Sigmoid colon (tissue), 4 donors: ENCODE results near the gene GALNT10.

ENCODE experiments used
- EP300 ChIP-seq, 4 donors: sonication (generic); formaldehyde crosslinking; IDR thresholded peaks; one replicate each; pipeline ENCODE4 v1.6.1; 2017; ENCODE audit warnings: antibody characterized with exemption in 4 of 4
- POLR2A ChIP-seq, 2 donors: fragments of 450-650 bp; IDR thresholded peaks; one replicate each; pipeline ENCODE4 v1.6.1; 2016; ENCODE audit warnings: antibody characterized with exemption in 2 of 2, mild to moderate bottlenecking in 2 of 2, moderate library complexity in 2 of 2
- POLR2AphosphoS5 ChIP-seq, 4 donors: sonication (generic); formaldehyde crosslinking; IDR thresholded peaks; one replicate each; pipeline ENCODE4 v1.6.1; 2017; ENCODE audit warnings: antibody characterized with exemption in 4 of 4
- TF ChIP-seq, protein P1 (sequence below), 4 experiments: fragments of 450-650 bp in 3 of 4; fragments of 200-600 bp in 1 of 4; IDR thresholded peaks; one replicate each; pipeline ENCODE4 v1.5.1; 2016 to 2019; ENCODE audit warnings: antibody characterized with exemption in 4 of 4, mild to moderate bottlenecking in 3 of 4, moderate library complexity in 2 of 4

DNA sequence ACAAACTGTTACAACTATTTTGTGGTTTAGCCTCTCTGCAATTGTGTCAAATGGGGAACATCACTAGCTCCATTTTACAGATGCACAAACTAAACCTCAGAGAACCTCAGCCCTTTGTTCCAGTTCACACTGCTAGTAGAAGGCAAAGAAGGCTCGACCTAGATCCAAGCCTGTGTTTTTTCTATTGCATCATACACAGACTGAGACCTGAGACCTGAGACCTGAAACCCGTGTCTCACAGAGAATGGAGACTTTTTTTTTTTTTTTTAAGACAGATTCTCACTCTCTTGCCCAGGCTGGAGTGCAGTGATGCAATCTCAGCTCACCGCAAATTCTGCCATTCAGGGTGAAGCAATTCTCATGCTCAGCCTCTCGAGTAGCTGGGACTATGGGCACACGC lies 120.8 kb downstream of the GALNT10 start:
- TF ChIP-seq, protein P1, sequence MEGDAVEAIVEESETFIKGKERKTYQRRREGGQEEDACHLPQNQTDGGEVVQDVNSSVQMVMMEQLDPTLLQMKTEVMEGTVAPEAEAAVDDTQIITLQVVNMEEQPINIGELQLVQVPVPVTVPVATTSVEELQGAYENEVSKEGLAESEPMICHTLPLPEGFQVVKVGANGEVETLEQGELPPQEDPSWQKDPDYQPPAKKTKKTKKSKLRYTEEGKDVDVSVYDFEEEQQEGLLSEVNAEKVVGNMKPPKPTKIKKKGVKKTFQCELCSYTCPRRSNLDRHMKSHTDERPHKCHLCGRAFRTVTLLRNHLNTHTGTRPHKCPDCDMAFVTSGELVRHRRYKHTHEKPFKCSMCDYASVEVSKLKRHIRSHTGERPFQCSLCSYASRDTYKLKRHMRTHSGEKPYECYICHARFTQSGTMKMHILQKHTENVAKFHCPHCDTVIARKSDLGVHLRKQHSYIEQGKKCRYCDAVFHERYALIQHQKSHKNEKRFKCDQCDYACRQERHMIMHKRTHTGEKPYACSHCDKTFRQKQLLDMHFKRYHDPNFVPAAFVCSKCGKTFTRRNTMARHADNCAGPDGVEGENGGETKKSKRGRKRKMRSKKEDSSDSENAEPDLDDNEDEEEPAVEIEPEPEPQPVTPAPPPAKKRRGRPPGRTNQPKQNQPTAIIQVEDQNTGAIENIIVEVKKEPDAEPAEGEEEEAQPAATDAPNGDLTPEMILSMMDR (IDR thresholded peaks at IDR 0.05) = no peak
- TF ChIP-seq POLR2A (IDR thresholded peaks at IDR 0.05) (no peak), POLR2AphosphoS5 (IDR thresholded peaks at IDR 0.05) (no peak), EP300 (IDR thresholded peaks at IDR 0.05) (no peak)
